ENCODE results near the gene DHX16.

Gene DHX16

GRCh38 chr6:30703011-30703410, 30.2 kb upstream of the DHX16 start:
- Histone ChIP-seq H3K9me3 (no peaks in the 10 kb centered on the region), H3K4me1 (ENCODE audit: control insufficient read depth in 1 of 2, insufficient read depth in 1 of 2, low read depth in 1 of 2, low read length in 1 of 2) (peaks cover 25 to 26% of the 10 kb centered on the region in 2 experiments), H3K36me3 (no peaks in the 10 kb centered on the region), H3K27ac (no peak overlapping the region), H3K27me3 (no peaks in the 10 kb centered on the region), H3K4me3 (ENCODE audit: low read depth in 1 of 2, low read length in 1 of 2) (no peak overlapping the region)
- no peak for TF ChIP-seq CTCF (IDR thresholded peaks at IDR 0.05)

GRCh38 chr6:30700340-30700739, 27.5 kb upstream of the DHX16 start:
- no peaks in the 10 kb centered on the region for H3K9me3 ChIP-seq
- H3K27me3 ChIP-seq = no peaks in the 10 kb centered on the region
- no peaks in the 10 kb centered on the region for H3K36me3 ChIP-seq
- TF ChIP-seq CTCF (IDR thresholded peaks at IDR 0.05) = no peak
- no peak overlapping the region for H3K4me3 ChIP-seq (ENCODE audit: low read depth in 1 of 2, low read length in 1 of 2)
- H3K4me1 ChIP-seq (ENCODE audit: control insufficient read depth in 1 of 2, insufficient read depth in 1 of 2, low read depth in 1 of 2, low read length in 1 of 2) = peaks cover 25 to 26% of the 10 kb centered on the region in 2 experiments
- H3K27ac ChIP-seq = peak overlapping the region; percentile 57

- Histone ChIP-seq H3K27me3 (no peaks in the 10 kb centered on the region), H3K4me3 (ENCODE audit: low read depth in 1 of 2, low read length in 1 of 2) (no peak overlapping the region), H3K4me1 (ENCODE audit: control insufficient read depth in 1 of 2, insufficient read depth in 1 of 2, low read depth in 1 of 2, low read length in 1 of 2) (peaks cover 8 to 12% of the 10 kb centered on the region in 2 experiments), H3K9me3 (no peaks in the 10 kb centered on the region), H3K27ac (no peak overlapping the region), H3K36me3 (no peaks in the 10 kb centered on the region)
- TF ChIP-seq CTCF (IDR thresholded peaks at IDR 0.05) = no peak
Measured at GRCh38 chr6:30696432-30696831, 23.6 kb upstream of the DHX16 start.

GRCh38 chr6:30691208-30691847, 18.5 kb upstream of the DHX16 start:
- TF ChIP-seq CTCF (IDR thresholded peaks at IDR 0.05) = no peak
- Histone ChIP-seq H3K4me1 (ENCODE audit: control insufficient read depth in 1 of 2, insufficient read depth in 1 of 2, low read depth in 1 of 2, low read length in 1 of 2) (peaks cover 41 to 50% of the 10 kb centered on the region in 2 experiments), H3K4me3 (ENCODE audit: low read depth in 1 of 2, low read length in 1 of 2) (peak overlapping the region; percentile 82 to 87)

GRCh38 chr6:30690403-30691207, 17.8 kb upstream of the DHX16 start, which contains the start of gene NRM:
TSS of gene NRM (minus strand) at chr6:30690984. CDS start at chr6:30690974, 10 bp downstream.
- no peaks in the 10 kb centered on the region for H3K36me3 ChIP-seq
- peaks cover 44 to 50% of the 10 kb centered on the region in 2 experiments for H3K4me1 ChIP-seq (ENCODE audit: control insufficient read depth in 1 of 2, insufficient read depth in 1 of 2, low read depth in 1 of 2, low read length in 1 of 2)
- peak within 1 kb of the TSS; percentile 95 for H3K27ac ChIP-seq
- peak; percentile 44 for TF ChIP-seq CTCF (IDR thresholded peaks at IDR 0.05)
- H3K27me3 ChIP-seq = no peaks in the 10 kb centered on the region
- H3K9me3 ChIP-seq = no peaks in the 10 kb centered on the region
- H3K4me3 ChIP-seq (ENCODE audit: low read depth in 1 of 2, low read length in 1 of 2) = peak within 1 kb of the TSS; percentile 82 to 87

More at GRCh38 chr6:30691208-30691847, 18.5 kb upstream of the DHX16 start:
- H3K27ac ChIP-seq = peak overlapping the region; percentile 95
- H3K9me3 ChIP-seq = no peaks in the 10 kb centered on the region
- no peaks in the 10 kb centered on the region for H3K36me3 ChIP-seq
- H3K27me3 ChIP-seq = no peaks in the 10 kb centered on the region
